ENCODE results near the gene REPS1.
"Not testable (repeated sequence)": the region's sequence is repeated elsewhere in the genome, so short reads cannot be mapped to it uniquely, and the experiment has no call there.

REPS1 gene, protein sequence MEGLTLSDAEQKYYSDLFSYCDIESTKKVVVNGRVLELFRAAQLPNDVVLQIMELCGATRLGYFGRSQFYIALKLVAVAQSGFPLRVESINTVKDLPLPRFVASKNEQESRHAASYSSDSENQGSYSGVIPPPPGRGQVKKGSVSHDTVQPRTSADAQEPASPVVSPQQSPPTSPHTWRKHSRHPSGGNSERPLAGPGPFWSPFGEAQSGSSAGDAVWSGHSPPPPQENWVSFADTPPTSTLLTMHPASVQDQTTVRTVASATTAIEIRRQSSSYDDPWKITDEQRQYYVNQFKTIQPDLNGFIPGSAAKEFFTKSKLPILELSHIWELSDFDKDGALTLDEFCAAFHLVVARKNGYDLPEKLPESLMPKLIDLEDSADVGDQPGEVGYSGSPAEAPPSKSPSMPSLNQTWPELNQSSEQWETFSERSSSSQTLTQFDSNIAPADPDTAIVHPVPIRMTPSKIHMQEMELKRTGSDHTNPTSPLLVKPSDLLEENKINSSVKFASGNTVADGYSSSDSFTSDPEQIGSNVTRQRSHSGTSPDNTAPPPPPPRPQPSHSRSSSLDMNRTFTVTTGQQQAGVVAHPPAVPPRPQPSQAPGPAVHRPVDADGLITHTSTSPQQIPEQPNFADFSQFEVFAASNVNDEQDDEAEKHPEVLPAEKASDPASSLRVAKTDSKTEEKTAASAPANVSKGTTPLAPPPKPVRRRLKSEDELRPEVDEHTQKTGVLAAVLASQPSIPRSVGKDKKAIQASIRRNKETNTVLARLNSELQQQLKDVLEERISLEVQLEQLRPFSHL

DNA sequence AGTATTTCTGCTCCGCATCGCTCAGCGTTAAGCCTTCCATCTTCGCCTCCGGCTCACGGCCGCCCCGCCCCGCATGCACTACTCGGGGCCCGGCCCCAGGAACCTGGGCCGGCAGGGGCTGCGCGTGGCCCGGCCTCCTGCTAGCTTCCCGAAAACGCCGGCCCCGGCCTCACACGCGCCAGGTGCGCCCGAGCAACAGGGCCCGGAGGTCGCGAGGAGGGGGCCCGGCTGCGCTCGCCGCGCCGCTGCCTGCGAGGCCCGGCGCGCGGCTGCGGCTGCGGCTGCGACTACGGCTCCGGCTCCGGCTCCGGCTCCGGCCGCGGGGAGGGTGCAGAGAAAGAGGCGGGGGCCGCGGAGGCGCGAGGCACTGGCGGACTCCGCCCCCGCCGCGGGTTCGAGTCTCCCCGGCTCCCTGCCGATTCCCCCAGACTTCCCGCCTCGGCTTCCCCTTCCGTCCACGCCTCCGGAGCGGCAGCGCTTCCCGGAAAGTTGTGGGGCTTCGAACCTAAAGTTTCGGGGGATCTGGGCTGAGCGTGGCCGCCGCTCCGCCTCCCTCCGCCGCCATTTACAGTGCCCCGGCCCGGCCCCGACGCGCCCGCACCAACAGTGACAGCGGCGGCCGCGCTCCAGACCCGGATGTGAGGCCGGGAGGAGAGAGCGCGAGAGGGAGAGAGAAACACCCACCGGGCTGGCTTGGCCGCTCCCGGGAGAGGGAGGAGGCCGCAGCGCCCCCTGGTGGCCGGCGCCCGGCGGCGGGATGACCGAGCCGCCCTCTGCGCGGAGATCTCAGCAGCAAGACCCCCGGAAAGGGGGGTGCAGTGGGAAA lies at the start of gene REPS1:
Gene REPS1 (minus strand): TSS at position 611 of the 826 bp plus-strand sequence. CDS start 571 bp downstream, at position 40.
- Histone ChIP-seq H3K27me3 (replicated peaks; ENCODE audit: control insufficient read depth, insufficient read depth, low read length) (no peaks in the 10 kb centered on the region), H3K9ac (ENCODE audit: low read length) (peak within 1 kb of the TSS; percentile 89), H3K36me3 (ENCODE audit: control insufficient read depth, insufficient read depth, low read length, severe bottlenecking) (no peaks in the 10 kb centered on the region), H3K4me3 (ENCODE audit: low read length) (peak within 1 kb of the TSS; percentile 92), H3K4me1 (ENCODE audit: control insufficient read depth, insufficient read depth, low read length) (peaks cover 17% of the 10 kb centered on the region), H3K9me3 (ENCODE audit: control insufficient read depth, low read length) (no peaks in the 10 kb centered on the region)
- peak; percentile 97 for DNase-seq (ENCODE audit: low read depth)

DNA sequence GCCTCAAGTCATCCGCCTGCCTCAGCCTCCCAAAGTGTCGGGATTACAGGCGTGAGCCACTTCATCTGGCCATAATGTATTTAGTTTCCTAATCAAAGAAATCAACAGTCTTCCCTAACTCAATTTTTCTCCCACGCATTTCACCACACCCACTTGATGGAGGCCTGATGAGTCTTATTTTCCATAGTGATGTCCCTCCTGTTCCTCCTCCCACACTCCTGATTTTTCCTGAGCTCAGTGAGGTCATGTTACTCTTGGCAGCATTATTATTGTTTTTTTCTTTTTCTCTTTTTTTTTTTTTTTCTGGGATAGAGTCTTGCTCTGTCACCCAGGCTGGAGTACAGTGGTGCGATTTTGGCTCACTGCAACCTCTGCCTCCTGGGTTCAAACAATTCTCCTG lies 49.4 kb upstream of the REPS1 start:
- Histone ChIP-seq H3K9me3 (ENCODE audit: control insufficient read depth, low read length) (no peaks in the 10 kb centered on the region), H3K27me3 (replicated peaks; ENCODE audit: control insufficient read depth, insufficient read depth, low read length) (no peaks in the 10 kb centered on the region), H3K36me3 (ENCODE audit: control insufficient read depth, insufficient read depth, low read length, severe bottlenecking) (peaks cover 4% of the 10 kb centered on the region), H3K9ac (ENCODE audit: low read length) (no peak overlapping the region), H3K4me1 (ENCODE audit: control insufficient read depth, insufficient read depth, low read length) (no peaks in the 10 kb centered on the region), H3K4me3 (ENCODE audit: low read length) (no peak overlapping the region)
- peak; percentile 50 for DNase-seq (ENCODE audit: low read depth)

DNA sequence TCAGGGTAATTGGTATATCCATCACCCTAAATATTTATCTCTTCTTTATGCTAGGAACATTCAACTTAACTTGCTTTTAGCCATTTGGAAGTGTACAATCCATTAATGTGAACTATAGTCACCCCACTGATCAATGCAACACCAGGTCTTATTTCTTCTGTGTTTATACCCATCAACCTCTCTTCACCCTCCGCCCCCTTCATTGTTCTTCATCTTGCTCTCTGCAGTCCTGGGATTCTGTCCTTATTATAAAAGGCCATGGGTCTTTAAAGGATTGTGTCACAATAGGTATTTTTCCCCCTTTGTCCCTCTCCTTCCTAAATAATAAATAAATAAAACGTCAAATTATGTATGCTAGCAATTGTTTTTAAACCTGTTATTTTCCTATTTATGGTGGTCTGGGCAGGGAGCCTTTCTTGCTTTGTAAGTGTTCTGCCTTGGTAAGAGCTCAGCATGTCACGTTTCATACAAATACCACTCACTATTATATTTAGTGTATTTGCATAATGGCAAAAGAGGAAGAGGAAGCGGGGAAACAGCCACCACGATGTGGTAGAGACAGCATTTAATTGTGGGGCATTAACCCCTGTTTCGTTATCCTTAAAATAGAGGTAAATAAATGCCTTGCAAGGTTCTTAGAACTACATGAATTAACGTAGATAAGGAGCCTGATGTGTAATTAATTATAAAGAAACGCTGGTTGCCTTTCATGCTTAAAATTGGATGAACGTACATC lies 42.3 kb upstream of the REPS1 start:
- H3K9me3 ChIP-seq (ENCODE audit: control insufficient read depth, low read length): no peaks in the 10 kb centered on the region
- H3K27me3 ChIP-seq (replicated peaks; ENCODE audit: control insufficient read depth, insufficient read depth, low read length): no peaks in the 10 kb centered on the region
- H3K36me3 ChIP-seq (ENCODE audit: control insufficient read depth, insufficient read depth, low read length, severe bottlenecking): no peaks in the 10 kb centered on the region
- no peak for DNase-seq (ENCODE audit: low read depth)
- peak overlapping the region; percentile 90 for H3K9ac ChIP-seq (ENCODE audit: low read length)
- peak overlapping the region; percentile 95 for H3K4me3 ChIP-seq (ENCODE audit: low read length)
- peaks cover 11% of the 10 kb centered on the region for H3K4me1 ChIP-seq (ENCODE audit: control insufficient read depth, insufficient read depth, low read length)

DNA sequence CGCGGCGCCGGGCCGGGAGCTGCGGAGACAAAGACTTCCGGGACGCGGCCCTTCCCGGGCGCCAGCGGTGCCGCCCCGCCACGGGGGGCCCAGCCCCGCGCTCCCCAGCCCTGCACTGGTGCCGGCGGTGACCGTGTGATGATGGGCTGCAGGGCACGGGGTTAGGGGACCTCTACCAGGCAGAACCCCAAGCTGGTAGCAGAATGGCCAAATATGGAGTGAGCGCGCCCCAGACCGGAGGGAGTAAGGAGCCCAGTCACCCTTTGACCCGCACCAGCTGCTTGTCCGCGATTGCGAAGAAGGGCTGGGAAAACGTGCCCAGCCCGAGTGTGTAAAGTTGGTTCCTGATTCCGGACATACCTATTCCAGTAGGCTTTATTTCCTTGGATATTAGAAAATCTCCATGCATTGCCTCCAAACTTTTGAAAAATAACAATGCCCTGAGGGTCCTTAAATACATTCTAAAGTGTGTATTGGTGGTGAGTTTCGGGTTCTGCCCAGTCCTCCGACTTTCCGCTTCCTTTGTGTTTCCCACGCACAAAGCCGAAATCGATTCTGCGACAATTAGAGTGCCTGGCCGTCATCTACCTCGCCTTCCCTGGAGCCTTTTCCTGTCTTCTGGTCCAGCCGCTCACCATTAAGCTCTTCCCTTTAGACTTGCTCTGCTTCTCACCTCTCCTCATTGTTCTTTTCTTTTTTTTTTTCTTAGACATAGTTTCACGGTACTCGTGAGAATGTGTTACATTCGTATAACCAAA lies 41.6 kb upstream of the REPS1 start:
- H3K9ac ChIP-seq (ENCODE audit: low read length): peak overlapping the region; percentile 90
- DNase-seq (ENCODE audit: low read depth): peak; percentile 81
- H3K4me1 ChIP-seq (ENCODE audit: control insufficient read depth, insufficient read depth, low read length): peaks cover 11% of the 10 kb centered on the region
- H3K36me3 ChIP-seq (ENCODE audit: control insufficient read depth, insufficient read depth, low read length, severe bottlenecking): no peaks in the 10 kb centered on the region
- H3K4me3 ChIP-seq (ENCODE audit: low read length): peak overlapping the region; percentile 95
- no peaks in the 10 kb centered on the region for H3K27me3 ChIP-seq (replicated peaks; ENCODE audit: control insufficient read depth, insufficient read depth, low read length)
- no peaks in the 10 kb centered on the region for H3K9me3 ChIP-seq (ENCODE audit: control insufficient read depth, low read length)

DNA sequence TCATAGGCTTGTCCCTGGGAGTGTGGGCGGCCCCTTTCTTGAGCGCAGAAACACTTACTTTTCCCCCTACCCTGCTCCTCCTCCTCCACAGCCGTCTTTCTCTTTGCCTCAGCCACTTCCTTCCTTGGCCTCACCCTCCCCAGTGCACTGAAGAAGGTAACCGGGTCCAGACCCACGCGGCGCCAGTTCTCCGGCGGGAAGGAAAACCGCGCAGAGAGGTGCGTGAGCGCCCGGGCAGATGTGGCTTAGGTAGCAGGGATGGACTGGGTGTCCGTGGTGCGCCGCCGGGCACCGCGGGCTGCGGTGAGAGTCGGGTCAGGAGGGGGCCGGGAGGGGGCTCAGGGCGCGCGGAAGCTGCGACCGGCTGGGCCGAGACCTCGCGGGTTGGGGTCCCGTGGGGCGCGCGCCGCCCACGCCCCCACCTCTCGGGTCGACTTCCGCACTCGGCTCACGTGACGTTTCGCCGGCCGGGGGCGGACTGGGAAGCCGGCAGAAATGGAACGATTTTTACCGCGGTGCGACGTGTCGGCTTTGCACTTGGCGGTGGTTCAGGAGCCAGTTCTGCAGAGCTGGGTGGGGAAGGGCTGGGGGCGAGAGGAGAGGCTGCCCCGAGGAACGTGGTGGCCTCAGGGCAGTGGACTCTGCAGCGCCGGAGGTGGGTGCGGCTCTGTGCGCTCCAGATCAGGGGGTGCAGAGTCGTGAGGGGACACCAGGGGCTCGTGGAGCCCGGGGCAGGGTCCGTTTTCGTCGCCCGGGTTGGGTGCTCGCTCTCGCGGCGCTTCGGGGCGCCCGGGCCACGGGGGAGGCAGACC lies 40.8 kb upstream of the REPS1 start, which contains the start of gene ABRACL:
Gene ABRACL (plus strand): TSS at position 88 of the 812 bp plus-strand sequence. CDS start 5,416 bp downstream, outside the sequence.
- no peaks in the 10 kb centered on the region for H3K36me3 ChIP-seq (ENCODE audit: control insufficient read depth, insufficient read depth, low read length, severe bottlenecking)
- no peaks in the 10 kb centered on the region for H3K9me3 ChIP-seq (ENCODE audit: control insufficient read depth, low read length)
- H3K27me3 ChIP-seq (replicated peaks; ENCODE audit: control insufficient read depth, insufficient read depth, low read length): no peaks in the 10 kb centered on the region
- H3K4me1 ChIP-seq (ENCODE audit: control insufficient read depth, insufficient read depth, low read length): peaks cover 11% of the 10 kb centered on the region
- peak; percentile 67 for DNase-seq (ENCODE audit: low read depth)
- H3K9ac ChIP-seq (ENCODE audit: low read length): peak within 1 kb of the TSS; percentile 90
- H3K4me3 ChIP-seq (ENCODE audit: low read length): peak within 1 kb of the TSS; percentile 95

DNA sequence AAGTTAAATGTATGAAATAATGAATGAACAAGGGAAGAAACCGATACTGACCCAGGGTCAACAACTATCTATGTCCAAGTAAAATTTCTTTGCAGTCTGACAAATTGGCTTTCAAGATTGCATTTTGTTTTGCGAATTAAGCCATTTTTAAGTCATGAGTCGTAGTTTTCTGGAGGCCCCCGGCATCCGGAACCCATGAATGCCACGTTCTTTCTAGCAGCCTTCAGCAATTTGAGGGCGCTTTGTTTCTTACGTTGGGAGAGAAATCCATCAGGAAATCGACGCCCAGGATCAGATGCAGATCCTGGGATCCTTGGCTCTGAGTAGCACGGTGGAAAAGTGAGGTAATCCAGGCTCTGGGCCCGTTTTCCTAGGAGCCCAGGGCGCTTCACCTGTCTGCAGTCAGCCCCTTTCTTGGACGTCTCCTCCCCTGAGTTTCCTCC lies 40.2 kb upstream of the REPS1 start:
- Histone ChIP-seq H3K4me3 (ENCODE audit: low read length) (peak overlapping the region; percentile 95), H3K9me3 (ENCODE audit: control insufficient read depth, low read length) (no peaks in the 10 kb centered on the region), H3K36me3 (ENCODE audit: control insufficient read depth, insufficient read depth, low read length, severe bottlenecking) (no peaks in the 10 kb centered on the region), H3K4me1 (ENCODE audit: control insufficient read depth, insufficient read depth, low read length) (peaks cover 11% of the 10 kb centered on the region), H3K27me3 (replicated peaks; ENCODE audit: control insufficient read depth, insufficient read depth, low read length) (no peaks in the 10 kb centered on the region), H3K9ac (ENCODE audit: low read length) (peak overlapping the region; percentile 90)
- DNase-seq (ENCODE audit: low read depth): no peak

DNA sequence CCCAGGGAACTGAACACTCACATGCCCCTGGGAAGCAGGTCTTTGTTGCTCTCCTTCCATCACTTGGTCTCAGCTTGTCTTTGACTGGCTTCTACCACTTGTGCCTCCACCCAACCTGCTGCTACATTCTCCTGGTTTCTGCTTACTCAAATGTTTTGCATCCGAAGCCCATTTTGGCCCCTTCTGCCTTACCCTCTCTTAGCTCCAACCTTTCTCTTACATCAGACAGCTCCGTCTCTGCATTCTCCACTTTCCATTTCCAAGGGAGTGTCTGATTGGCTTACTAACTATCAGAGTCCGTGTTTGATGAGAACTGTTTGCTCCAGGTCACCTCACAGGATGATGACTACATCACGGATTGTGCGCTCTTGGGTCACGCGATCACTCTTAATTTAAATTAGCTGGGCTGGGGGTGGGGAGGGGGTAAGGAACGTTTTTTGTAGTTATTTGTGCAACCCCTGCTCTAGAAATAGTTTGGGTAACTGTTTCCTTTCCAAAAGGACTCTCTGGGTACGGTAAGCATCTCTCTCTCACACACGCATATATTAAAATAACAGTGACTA lies 39.6 kb upstream of the REPS1 start:
- Histone ChIP-seq H3K4me3 (ENCODE audit: low read length) (peak overlapping the region; percentile 95), H3K27me3 (replicated peaks; ENCODE audit: control insufficient read depth, insufficient read depth, low read length) (no peaks in the 10 kb centered on the region), H3K9ac (ENCODE audit: low read length) (peak overlapping the region; percentile 90), H3K36me3 (ENCODE audit: control insufficient read depth, insufficient read depth, low read length, severe bottlenecking) (no peaks in the 10 kb centered on the region), H3K4me1 (ENCODE audit: control insufficient read depth, insufficient read depth, low read length) (peaks cover 11% of the 10 kb centered on the region), H3K9me3 (ENCODE audit: control insufficient read depth, low read length) (no peaks in the 10 kb centered on the region)
- no peak for DNase-seq (ENCODE audit: low read depth)

DNA sequence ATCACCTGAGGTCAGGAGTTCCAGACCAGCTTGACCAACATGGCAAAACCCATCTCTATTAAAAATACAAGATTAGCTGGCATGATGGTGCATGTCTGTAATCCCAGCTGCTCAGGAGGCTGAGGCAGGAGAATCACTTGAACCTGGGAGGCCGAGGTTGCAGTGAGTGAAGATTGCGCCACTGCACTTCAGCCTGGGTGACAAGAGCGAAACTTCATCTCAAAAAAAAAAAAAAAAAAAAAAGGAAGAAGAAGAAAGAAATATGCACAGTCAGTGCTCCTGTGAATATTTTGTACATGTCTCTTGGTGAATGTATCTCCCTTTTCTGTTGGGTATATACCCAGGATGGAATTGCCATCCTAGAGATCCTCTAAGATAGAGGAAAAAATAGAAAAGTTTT lies 37.4 kb upstream of the REPS1 start:
- H3K4me1 ChIP-seq (ENCODE audit: control insufficient read depth, insufficient read depth, low read length): peaks cover 11% of the 10 kb centered on the region
- not testable (repeated sequence) for H3K27me3 ChIP-seq (replicated peaks; ENCODE audit: control insufficient read depth, insufficient read depth, low read length); H3K36me3 ChIP-seq (ENCODE audit: control insufficient read depth, insufficient read depth, low read length, severe bottlenecking); H3K9me3 ChIP-seq (ENCODE audit: control insufficient read depth, low read length); H3K4me3 ChIP-seq (ENCODE audit: low read length); H3K9ac ChIP-seq (ENCODE audit: low read length); DNase-seq (ENCODE audit: low read depth)

DNA sequence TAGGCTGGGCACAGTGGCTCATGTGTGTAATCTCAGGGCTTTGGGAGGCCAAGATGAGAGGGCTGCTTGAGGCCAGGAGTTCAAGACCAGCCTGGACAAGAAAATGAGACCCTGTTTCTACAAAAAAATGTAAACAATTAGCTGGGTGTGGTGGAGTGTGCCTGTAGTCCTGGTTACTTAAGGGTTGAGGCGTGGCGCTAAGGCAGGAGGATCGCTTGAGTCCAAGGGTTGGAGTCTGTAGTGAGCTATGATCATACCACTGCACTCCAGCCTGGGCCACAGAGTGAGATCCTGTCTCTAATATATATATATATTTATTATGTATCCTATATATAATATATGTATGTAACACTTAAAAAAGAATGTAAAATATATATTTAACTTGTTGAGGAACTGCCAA lies 32.6 kb upstream of the REPS1 start:
- H3K4me1 ChIP-seq (ENCODE audit: control insufficient read depth, insufficient read depth, low read length): peaks cover 5% of the 10 kb centered on the region
- no peaks in the 10 kb centered on the region for H3K36me3 ChIP-seq (ENCODE audit: control insufficient read depth, insufficient read depth, low read length, severe bottlenecking)
- H3K9me3 ChIP-seq (ENCODE audit: control insufficient read depth, low read length): no peaks in the 10 kb centered on the region
- H3K9ac ChIP-seq (ENCODE audit: low read length): no peak overlapping the region
- no peak for DNase-seq (ENCODE audit: low read depth)
- no peak overlapping the region for H3K4me3 ChIP-seq (ENCODE audit: low read length)
- no peaks in the 10 kb centered on the region for H3K27me3 ChIP-seq (replicated peaks; ENCODE audit: control insufficient read depth, insufficient read depth, low read length)

Data from adipocyte (in vitro differentiated cells).